AG09309 (cell line): Measurements from ENCODE around the gene RHOA.

ENCODE experiments used
- DNase-seq: peaks from one replicate; pipeline ENCODE4 v3.0.0-alpha.2; 2010; ENCODE audit warnings: low read depth
- H3K4me3 ChIP-seq: 2 replicates; pipeline ENCODE4 v1.5.1; 2011; ENCODE audit warnings: mild to moderate bottlenecking, low read depth, low read length, moderate library complexity; ENCODE audit not compliant: control insufficient read depth
- TF ChIP-seq, protein P1 (sequence below): IDR thresholded peaks from 2 replicates; pipeline ENCODE4 v1.5.1; 2011; ENCODE audit warnings: mild to moderate bottlenecking, low read depth, low read length, inconsistent platforms; ENCODE audit not compliant: insufficient read depth, control insufficient read depth; ENCODE audit errors: missing control alignments

Gene RHOA

DNA sequence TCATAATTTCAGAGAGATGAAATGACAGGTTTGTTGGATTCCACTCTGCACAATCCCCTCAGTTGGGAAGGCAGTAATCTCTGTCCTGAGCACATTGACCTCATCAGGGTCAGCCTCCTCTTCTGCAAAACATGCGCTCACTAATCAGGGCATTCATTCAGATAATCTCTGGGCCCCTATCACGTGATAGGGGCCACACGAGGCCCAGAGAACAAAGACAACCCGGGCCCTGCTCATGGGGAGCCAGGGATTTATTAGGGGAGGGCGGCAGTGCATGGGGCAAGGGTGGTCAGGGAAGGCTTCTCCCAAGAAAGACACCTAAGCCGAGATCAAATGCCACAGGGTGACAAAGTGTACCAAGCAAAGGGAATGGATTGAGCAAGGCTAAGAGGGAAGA, 1.6 kb upstream of the RHOA start:
- TF ChIP-seq, protein P1, sequence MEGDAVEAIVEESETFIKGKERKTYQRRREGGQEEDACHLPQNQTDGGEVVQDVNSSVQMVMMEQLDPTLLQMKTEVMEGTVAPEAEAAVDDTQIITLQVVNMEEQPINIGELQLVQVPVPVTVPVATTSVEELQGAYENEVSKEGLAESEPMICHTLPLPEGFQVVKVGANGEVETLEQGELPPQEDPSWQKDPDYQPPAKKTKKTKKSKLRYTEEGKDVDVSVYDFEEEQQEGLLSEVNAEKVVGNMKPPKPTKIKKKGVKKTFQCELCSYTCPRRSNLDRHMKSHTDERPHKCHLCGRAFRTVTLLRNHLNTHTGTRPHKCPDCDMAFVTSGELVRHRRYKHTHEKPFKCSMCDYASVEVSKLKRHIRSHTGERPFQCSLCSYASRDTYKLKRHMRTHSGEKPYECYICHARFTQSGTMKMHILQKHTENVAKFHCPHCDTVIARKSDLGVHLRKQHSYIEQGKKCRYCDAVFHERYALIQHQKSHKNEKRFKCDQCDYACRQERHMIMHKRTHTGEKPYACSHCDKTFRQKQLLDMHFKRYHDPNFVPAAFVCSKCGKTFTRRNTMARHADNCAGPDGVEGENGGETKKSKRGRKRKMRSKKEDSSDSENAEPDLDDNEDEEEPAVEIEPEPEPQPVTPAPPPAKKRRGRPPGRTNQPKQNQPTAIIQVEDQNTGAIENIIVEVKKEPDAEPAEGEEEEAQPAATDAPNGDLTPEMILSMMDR = no peak
- no peak for DNase-seq
- H3K4me3 ChIP-seq = peak overlapping the region; percentile 58

DNA sequence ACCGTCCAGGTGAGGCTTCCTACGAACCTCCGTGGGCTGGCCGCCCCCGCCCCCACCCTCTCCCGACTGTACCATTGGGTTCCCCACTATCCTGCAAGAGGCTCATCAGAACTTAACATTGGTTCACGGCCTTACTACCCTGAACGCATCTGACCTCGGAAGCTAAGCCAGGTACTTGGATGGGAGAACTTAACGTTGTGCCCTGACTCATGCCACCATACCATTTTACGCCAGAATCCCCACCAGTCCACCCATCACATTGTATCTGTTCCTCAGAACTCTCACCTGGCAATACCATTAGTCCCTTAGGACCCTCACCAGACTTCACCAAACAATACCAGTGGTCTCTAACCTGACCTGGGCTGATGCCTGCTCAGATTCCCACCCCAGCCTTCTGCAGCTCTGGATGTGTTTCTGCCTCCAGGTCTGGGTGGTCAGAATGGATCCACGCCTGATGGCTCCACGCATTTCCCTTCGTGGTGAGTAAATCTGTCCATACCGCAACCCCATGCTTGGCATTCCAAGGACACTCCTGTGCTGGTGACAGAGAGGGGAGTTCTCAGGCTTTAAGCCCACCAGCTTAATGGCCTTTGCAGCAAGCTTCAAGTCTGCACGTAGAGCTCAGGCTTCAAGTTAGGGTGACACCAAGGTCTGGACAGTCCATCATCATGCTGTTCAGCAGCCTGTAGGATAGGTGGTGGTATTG, 1.0 kb upstream of the RHOA start:
- peak overlapping the region; percentile 58 for H3K4me3 ChIP-seq
- no peak for DNase-seq
- TF ChIP-seq, protein P1 = no peak

DNA sequence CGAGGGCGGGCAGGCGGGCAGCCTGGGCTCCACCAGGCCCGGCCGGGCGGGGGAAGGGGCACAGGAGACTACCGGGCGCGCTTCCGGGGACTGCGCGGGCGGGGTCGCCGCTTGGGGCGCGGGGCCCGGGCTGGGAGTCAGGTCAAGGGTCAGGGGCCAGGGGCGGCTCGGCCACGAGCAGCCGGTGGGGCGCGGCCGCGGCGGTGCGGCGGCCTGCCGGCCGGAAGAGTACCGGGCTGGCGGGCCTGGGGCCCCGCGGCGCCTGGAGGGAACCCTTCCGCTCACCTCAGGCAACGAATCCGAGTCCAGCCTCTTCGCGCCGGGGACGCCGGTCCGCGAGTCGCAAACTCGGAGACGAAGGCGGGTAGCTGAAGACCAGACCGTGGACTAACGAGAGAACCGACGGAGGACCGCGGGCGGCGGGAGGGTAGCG, 225 bp downstream of the RHOA start:
- TF ChIP-seq, protein P1 = no peak
- H3K4me3 ChIP-seq = peak overlapping the region; percentile 80
- DNase-seq = no peak

GRCh38 chr3:49410846-49411534, 786 bp downstream of the RHOA start:
- peak overlapping the region; percentile 80 for H3K4me3 ChIP-seq
- no peak for DNase-seq
- TF ChIP-seq, protein P1 = no peak

- DNase-seq = no peak
- TF ChIP-seq, protein P1 = no peak
Measured at GRCh38 chr3:49410066-49410845, 1.5 kb downstream of the RHOA start.

More at GRCh38 chr3:49410066-49410845, 1.5 kb downstream of the RHOA start:
- H3K4me3 ChIP-seq = peak overlapping the region; percentile 80
